GM23338 (cell line): Measurements from ENCODE around the gene TNS1. TPM values are rescaled to one million over a fixed set of nuclear protein-coding genes. Genes with fewer than 3 reads are reported as not detected.

Source experiments
- ATAC-seq: fragments of 200-7000 bp; cut with Tn5 transposase; 3 replicates; pipeline ENCODE4 v1.9.1; 2020
- DNase-seq: peaks from one replicate; pipeline ENCODE4 v3.0.0-alpha.2; 2015; ENCODE audit warnings: low spot score
- H2AFZ ChIP-seq: fragments of 200-600 bp; sonication (generic); 2 replicates; pipeline ENCODE4 v1.8.0; 2016; ENCODE audit warnings: antibody characterized with exemption, mild to moderate bottlenecking, moderate library complexity
- H3F3A ChIP-seq: fragments of 200-600 bp; sonication (generic); replicated peaks from 2 replicates; pipeline ENCODE4 v1.8.0; 2017; ENCODE audit warnings: antibody characterized with exemption, mixed run types, low read depth
- H3K27ac ChIP-seq: fragments of 200-600 bp; sonication (generic); 2 replicates; pipeline ENCODE4 v1.6.1; 2016; ENCODE audit warnings: low read depth
- H3K27me3 ChIP-seq: fragments of 200-600 bp; sonication (generic); 2 replicates; pipeline ENCODE4 v1.8.0; 2016; ENCODE audit warnings: mild to moderate bottlenecking, mixed run types, moderate library complexity; ENCODE audit not compliant: insufficient read depth
- H3K36me3 ChIP-seq: fragments of 200-600 bp; sonication (generic); 2 replicates; pipeline ENCODE4 v1.8.0; 2016; ENCODE audit warnings: mild to moderate bottlenecking; ENCODE audit not compliant: insufficient read depth
- H3K4me1 ChIP-seq: fragments of 200-600 bp; sonication (generic); 2 replicates; pipeline ENCODE4 v1.8.0; 2016; ENCODE audit warnings: mild to moderate bottlenecking, moderate library complexity; ENCODE audit not compliant: insufficient read depth
- H3K4me2 ChIP-seq: fragments of 200-600 bp; sonication (generic); 2 replicates; pipeline ENCODE4 v1.7.1; 2017; ENCODE audit warnings: mixed run types
- H3K4me3 ChIP-seq: fragments of 200-600 bp; sonication (generic); 2 replicates; pipeline ENCODE4 v1.6.1; 2016; ENCODE audit warnings: mixed run types
- H3K79me2 ChIP-seq: fragments of 200-600 bp; sonication (generic); replicated peaks from 2 replicates; pipeline ENCODE4 v1.8.0; 2017; ENCODE audit warnings: mild to moderate bottlenecking; ENCODE audit not compliant: insufficient read depth
- H3K9me2 ChIP-seq: fragments of 200-600 bp; sonication (generic); 2 replicates; pipeline ENCODE4 v1.8.0; 2017; ENCODE audit not compliant: insufficient read depth
- H4K20me1 ChIP-seq: fragments of 200-600 bp; sonication (generic); replicated peaks from 2 replicates; pipeline ENCODE4 v1.8.0; 2017; ENCODE audit warnings: mild to moderate bottlenecking; ENCODE audit not compliant: insufficient read depth
- H3K27ac Mint-ChIP-seq: 2 replicates; pipeline ENCODE4 v1.8.0; 2020; ENCODE audit warnings: inconsistent platforms, mild to moderate bottlenecking, moderate library complexity, mixed read lengths
- H3K27me3 Mint-ChIP-seq: 3 replicates; pipeline ENCODE4 v1.8.0; 2022; ENCODE audit warnings: low read depth, mild to moderate bottlenecking, moderate library complexity, mixed read lengths, inconsistent platforms; ENCODE audit not compliant: insufficient read depth, poor library complexity
- H3K36me3 Mint-ChIP-seq: 3 replicates; pipeline ENCODE4 v1.8.0; 2021; ENCODE audit warnings: low read depth, mild to moderate bottlenecking, inconsistent platforms, moderate library complexity, mixed read lengths
- H3K4me1 Mint-ChIP-seq: 3 replicates; pipeline ENCODE4 v1.8.0; 2020; ENCODE audit warnings: mild to moderate bottlenecking, inconsistent platforms, mixed read lengths
- H3K4me3 Mint-ChIP-seq: 3 replicates; pipeline ENCODE4 v1.8.0; 2021; ENCODE audit warnings: moderate library complexity, mild to moderate bottlenecking, inconsistent platforms, mixed read lengths
- H3K9me3 Mint-ChIP-seq: 3 replicates; pipeline ENCODE4 v1.8.0; 2020; ENCODE audit warnings: moderate library complexity, mild to moderate bottlenecking, inconsistent platforms, mixed read lengths
- CREB1 ChIP-seq: fragments of 250-450 bp; sonication (Bioruptor Pico); IDR thresholded peaks from 2 replicates; pipeline ENCODE4 v1.5.0; 2020; ENCODE audit warnings: low read depth, mild to moderate bottlenecking, moderate library complexity
- JUNB ChIP-seq: IDR thresholded peaks from one replicate; pipeline ENCODE4 v1.6.1; 2016; ENCODE audit warnings: antibody characterized with exemption; ENCODE audit not compliant: unreplicated experiment
- STAT1 ChIP-seq: IDR thresholded peaks from one replicate; pipeline ENCODE4 v1.6.1; 2016; ENCODE audit warnings: antibody characterized with exemption; ENCODE audit not compliant: unreplicated experiment
- ZNF331 ChIP-seq: fragments of 250-450 bp; sonication (Bioruptor Pico); IDR thresholded peaks from 2 replicates; pipeline ENCODE4 v1.5.0; 2020; ENCODE audit warnings: low read depth, mild to moderate bottlenecking, moderate library complexity
- polyA plus RNA-seq: library from polyadenylated mRNA; unstranded; fragments of >200 nt; fragmentation: Nextera tagmentation; extraction: Ambion mirVana; gene quantifications from 2 replicates; pipeline ENCODE4 v1.2.1, GENCODE V29; 2016
- total RNA-seq: library from RNA; depleted of rRNA; stranded (reverse); fragments of >200 nt; shearing (Covaris generic); gene quantifications from 2 replicates; pipeline ENCODE4 v1.2.3, GENCODE V29; 2014
- TF ChIP-seq, protein P1 (sequence below): fragments of 250-450 bp; sonication (Bioruptor Pico); IDR thresholded peaks from 2 replicates; pipeline ENCODE4 v1.5.0; 2020; ENCODE audit warnings: mild to moderate bottlenecking, moderate library complexity

Gene TNS1
- total and polyA plus RNA-seq, 2 experiments from 2014 or later = 2.0 to 7.4 TPM

- TF ChIP-seq STAT1 (no peak), JUNB (no peak), ZNF331 (no peak)
These were observed 66.7 kb downstream of the TNS1 start (continued) for GRCh38 chr2:217935901-217936684.

- Histone ChIP-seq H3K4me3 (peak overlapping the region; percentile 5; the same call in 1 of the 2 replicates), H4K20me1 (no peaks in the 10 kb centered on the region; the same call in 1 of the 2 replicates), H3K4me2 (peak overlapping the region; percentile 33), H3K4me1 (peaks cover 34% of the 10 kb centered on the region), H3F3A (no peaks in the 10 kb centered on the region; the same call in 1 of the 2 replicates), H3K27ac (peak overlapping the region; percentile 34; the same call in 1 of the 2 replicates), H2AFZ (no peak overlapping the region), H3K36me3 (no peaks in the 10 kb centered on the region), H3K9me2 (no peaks in the 10 kb centered on the region), H3K27me3 (no peaks in the 10 kb centered on the region), H3K79me2 (no peaks in the 10 kb centered on the region)
- peaks cover 28% of the 10 kb centered on the region for H3K27me3 Mint-ChIP-seq
- H3K4me1 Mint-ChIP-seq = peaks cover 61% of the 10 kb centered on the region
- no peaks in the 10 kb centered on the region for H3K9me3 Mint-ChIP-seq
- TF ChIP-seq, protein P1, sequence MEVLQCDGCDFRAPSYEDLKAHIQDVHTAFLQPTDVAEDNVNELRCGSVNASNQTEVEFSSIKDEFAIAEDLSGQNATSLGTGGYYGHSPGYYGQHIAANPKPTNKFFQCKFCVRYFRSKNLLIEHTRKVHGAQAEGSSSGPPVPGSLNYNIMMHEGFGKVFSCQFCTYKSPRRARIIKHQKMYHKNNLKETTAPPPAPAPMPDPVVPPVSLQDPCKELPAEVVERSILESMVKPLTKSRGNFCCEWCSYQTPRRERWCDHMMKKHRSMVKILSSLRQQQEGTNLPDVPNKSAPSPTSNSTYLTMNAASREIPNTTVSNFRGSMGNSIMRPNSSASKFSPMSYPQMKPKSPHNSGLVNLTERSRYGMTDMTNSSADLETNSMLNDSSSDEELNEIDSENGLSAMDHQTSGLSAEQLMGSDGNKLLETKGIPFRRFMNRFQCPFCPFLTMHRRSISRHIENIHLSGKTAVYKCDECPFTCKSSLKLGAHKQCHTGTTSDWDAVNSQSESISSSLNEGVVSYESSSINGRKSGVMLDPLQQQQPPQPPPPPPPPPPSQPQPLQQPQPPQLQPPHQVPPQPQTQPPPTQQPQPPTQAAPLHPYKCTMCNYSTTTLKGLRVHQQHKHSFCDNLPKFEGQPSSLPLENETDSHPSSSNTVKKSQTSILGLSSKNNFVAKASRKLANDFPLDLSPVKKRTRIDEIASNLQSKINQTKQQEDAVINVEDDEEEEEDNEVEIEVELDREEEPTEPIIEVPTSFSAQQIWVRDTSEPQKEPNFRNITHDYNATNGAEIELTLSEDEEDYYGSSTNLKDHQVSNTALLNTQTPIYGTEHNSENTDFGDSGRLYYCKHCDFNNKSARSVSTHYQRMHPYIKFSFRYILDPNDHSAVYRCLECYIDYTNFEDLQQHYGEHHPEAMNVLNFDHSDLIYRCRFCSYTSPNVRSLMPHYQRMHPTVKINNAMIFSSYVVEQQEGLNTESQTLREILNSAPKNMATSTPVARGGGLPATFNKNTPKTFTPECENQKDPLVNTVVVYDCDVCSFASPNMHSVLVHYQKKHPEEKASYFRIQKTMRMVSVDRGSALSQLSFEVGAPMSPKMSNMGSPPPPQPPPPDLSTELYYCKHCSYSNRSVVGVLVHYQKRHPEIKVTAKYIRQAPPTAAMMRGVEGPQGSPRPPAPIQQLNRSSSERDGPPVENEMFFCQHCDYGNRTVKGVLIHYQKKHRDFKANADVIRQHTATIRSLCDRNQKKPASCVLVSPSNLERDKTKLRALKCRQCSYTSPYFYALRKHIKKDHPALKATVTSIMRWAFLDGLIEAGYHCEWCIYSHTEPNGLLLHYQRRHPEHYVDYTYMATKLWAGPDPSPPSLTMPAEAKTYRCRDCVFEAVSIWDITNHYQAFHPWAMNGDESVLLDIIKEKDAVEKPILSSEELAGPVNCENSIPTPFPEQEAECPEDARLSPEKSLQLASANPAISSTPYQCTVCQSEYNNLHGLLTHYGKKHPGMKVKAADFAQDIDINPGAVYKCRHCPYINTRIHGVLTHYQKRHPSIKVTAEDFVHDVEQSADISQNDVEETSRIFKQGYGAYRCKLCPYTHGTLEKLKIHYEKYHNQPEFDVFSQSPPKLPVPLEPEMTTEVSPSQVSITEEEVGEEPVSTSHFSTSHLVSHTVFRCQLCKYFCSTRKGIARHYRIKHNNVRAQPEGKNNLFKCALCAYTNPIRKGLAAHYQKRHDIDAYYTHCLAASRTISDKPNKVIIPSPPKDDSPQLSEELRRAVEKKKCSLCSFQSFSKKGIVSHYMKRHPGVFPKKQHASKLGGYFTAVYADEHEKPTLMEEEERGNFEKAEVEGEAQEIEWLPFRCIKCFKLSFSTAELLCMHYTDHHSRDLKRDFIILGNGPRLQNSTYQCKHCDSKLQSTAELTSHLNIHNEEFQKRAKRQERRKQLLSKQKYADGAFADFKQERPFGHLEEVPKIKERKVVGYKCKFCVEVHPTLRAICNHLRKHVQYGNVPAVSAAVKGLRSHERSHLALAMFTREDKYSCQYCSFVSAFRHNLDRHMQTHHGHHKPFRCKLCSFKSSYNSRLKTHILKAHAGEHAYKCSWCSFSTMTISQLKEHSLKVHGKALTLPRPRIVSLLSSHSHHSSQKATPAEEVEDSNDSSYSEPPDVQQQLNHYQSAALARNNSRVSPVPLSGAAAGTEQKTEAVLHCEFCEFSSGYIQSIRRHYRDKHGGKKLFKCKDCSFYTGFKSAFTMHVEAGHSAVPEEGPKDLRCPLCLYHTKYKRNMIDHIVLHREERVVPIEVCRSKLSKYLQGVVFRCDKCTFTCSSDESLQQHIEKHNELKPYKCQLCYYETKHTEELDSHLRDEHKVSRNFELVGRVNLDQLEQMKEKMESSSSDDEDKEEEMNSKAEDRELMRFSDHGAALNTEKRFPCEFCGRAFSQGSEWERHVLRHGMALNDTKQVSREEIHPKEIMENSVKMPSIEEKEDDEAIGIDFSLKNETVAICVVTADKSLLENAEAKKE = no peak
- no peak for TF ChIP-seq CREB1 (CRISPR knock-in tag)
- H3K4me3 Mint-ChIP-seq = peak overlapping the region; percentile 7; the same call in 1 of the 3 replicates
- ATAC-seq = peak; percentile 34
- H3K36me3 Mint-ChIP-seq = no peaks in the 10 kb centered on the region
- peak; percentile 40 for DNase-seq
- peak overlapping the region; percentile 75; the same call in 1 of the 2 replicates for H3K27ac Mint-ChIP-seq
These were observed 67.4 kb downstream of the TNS1 start for GRCh38 chr2:217935235-217935879.
